SU-DHL-6 (cell line): Measurements from ENCODE around the gene FOXF1.

ENCODE experiments used
- H2AFZ ChIP-seq: fragments of 200-600 bp; sonication (generic); 2 replicates; pipeline ENCODE4 v1.6.1; 2014; ENCODE audit warnings: low read depth, mild to moderate bottlenecking, moderate library complexity, mixed read lengths, antibody characterized with exemption, low read length; ENCODE audit not compliant: severe bottlenecking
- H3F3A ChIP-seq: fragments of 200-600 bp; shearing (Covaris generic); 2 replicates; pipeline ENCODE4 v1.6.0; 2016; ENCODE audit warnings: antibody characterized with exemption, mild to moderate bottlenecking; ENCODE audit not compliant: insufficient read depth
- H3K27ac ChIP-seq: fragments of 200-600 bp; sonication (generic); 2 replicates; pipeline ENCODE4 v1.5.1; 2016; ENCODE audit warnings: low read depth, mild to moderate bottlenecking, low read length, moderate library complexity, mixed read lengths
- H3K27me3 ChIP-seq: fragments of 200-600 bp; sonication (generic), shearing (Covaris generic); 2 replicates; pipeline ENCODE4 v1.6.0; 2014; ENCODE audit warnings: mild to moderate bottlenecking, low read length
- H3K36me3 ChIP-seq: fragments of 200-600 bp; sonication (generic); 2 replicates; pipeline ENCODE4 v1.6.1; 2014; ENCODE audit warnings: mild to moderate bottlenecking, low read length, mixed read lengths
- H3K4me2 ChIP-seq: fragments of 300-600, 200-600 bp; shearing (Covaris generic), sonication (generic); 2 replicates; pipeline ENCODE4 v1.6.0; 2014; ENCODE audit warnings: low read length, low read depth, mild to moderate bottlenecking; ENCODE audit not compliant: poor library complexity, severe bottlenecking
- H3K4me3 ChIP-seq: fragments of 200-600 bp; sonication (generic); 2 replicates; pipeline ENCODE4 v1.5.1; 2014; ENCODE audit warnings: antibody characterized with exemption, low read length, mild to moderate bottlenecking, mixed read lengths; ENCODE audit not compliant: insufficient read depth, poor library complexity, severe bottlenecking
- H3K79me2 ChIP-seq: fragments of 200-600 bp; sonication (generic); 2 replicates; pipeline ENCODE4 v1.6.1; 2014; ENCODE audit warnings: mild to moderate bottlenecking, low read length, moderate library complexity; ENCODE audit not compliant: insufficient read depth
- H3K9ac ChIP-seq: fragments of 200-600 bp; sonication (generic); 2 replicates; pipeline ENCODE4 v1.7.0; 2014; ENCODE audit warnings: mild to moderate bottlenecking, low read length
- H3K9me2 ChIP-seq: fragments of 200-600 bp; sonication (generic); replicated peaks from 2 replicates; pipeline ENCODE4 v1.6.1; 2014; ENCODE audit warnings: low read length; ENCODE audit not compliant: insufficient read depth
- H3K9me3 ChIP-seq: fragments of 200-600 bp; sonication (generic); 2 replicates; pipeline ENCODE4 v1.6.1; 2014; ENCODE audit warnings: low read length, mixed read lengths; ENCODE audit not compliant: insufficient read depth
- H4K20me1 ChIP-seq: fragments of 200-600 bp; sonication (generic); 2 replicates; pipeline ENCODE4 v1.6.1; 2014; ENCODE audit warnings: low read depth, mild to moderate bottlenecking, antibody characterized with exemption, low read length, moderate library complexity, mixed read lengths
- CTCF ChIP-seq: fragments of 200-600 bp; sonication (generic); IDR thresholded peaks from one replicate; pipeline ENCODE4 v1.5.1; 2017; ENCODE audit warnings: antibody characterized with exemption, mild to moderate bottlenecking, low read length, moderate library complexity; ENCODE audit not compliant: insufficient read depth, poor library complexity, severe bottlenecking
- EZH2phosphoT487 ChIP-seq: fragments of 200-600 bp; sonication (generic), shearing (Covaris generic); conservative IDR thresholded peaks from 2 replicates; pipeline ENCODE4 v1.6.1; 2018; ENCODE audit warnings: mild to moderate bottlenecking, antibody characterized with exemption, low read length, moderate library complexity, mixed read lengths

Gene FOXF1

GRCh38 chr16:86546638-86547013 is 36.3 kb downstream of the FOXF1 start:
- Histone ChIP-seq H3K79me2 (no peaks in the 10 kb centered on the region), H3K9me2 (no peaks in the 10 kb centered on the region), H2AFZ (no peak overlapping the region), H3K4me3 (no peak overlapping the region), H3K9me3 (no peaks in the 10 kb centered on the region), H3K4me2 (no peak overlapping the region), H3K36me3 (no peaks in the 10 kb centered on the region), H3F3A (no peaks in the 10 kb centered on the region), H3K27me3 (no peaks in the 10 kb centered on the region), H3K9ac (no peak overlapping the region), H3K27ac (no peak overlapping the region), H4K20me1 (no peaks in the 10 kb centered on the region)
- TF ChIP-seq CTCF = no peak
- no peak for TF ChIP-seq EZH2phosphoT487

GRCh38 chr16:86547286-86547685 is 37.0 kb downstream of the FOXF1 start:
- no peak overlapping the region for H3K9ac ChIP-seq
- H3K4me3 ChIP-seq = no peak overlapping the region
- no peak overlapping the region for H3K27ac ChIP-seq
- H3K9me3 ChIP-seq = no peaks in the 10 kb centered on the region
- no peaks in the 10 kb centered on the region for H3K79me2 ChIP-seq
- no peak overlapping the region for H2AFZ ChIP-seq
- TF ChIP-seq CTCF (no peak), EZH2phosphoT487 (no peak)
- H3K27me3 ChIP-seq = no peaks in the 10 kb centered on the region
- H3K4me2 ChIP-seq = no peak overlapping the region
- no peaks in the 10 kb centered on the region for H3K36me3 ChIP-seq
- no peaks in the 10 kb centered on the region for H3F3A ChIP-seq
- no peaks in the 10 kb centered on the region for H3K9me2 ChIP-seq
- no peaks in the 10 kb centered on the region for H4K20me1 ChIP-seq

GRCh38 chr16:86549076-86549892 is 39.0 kb downstream of the FOXF1 start:
- Histone ChIP-seq H2AFZ (no peak overlapping the region), H3F3A (no peaks in the 10 kb centered on the region), H3K9ac (no peak overlapping the region), H3K9me2 (no peaks in the 10 kb centered on the region), H3K4me3 (no peak overlapping the region), H4K20me1 (no peaks in the 10 kb centered on the region), H3K9me3 (no peaks in the 10 kb centered on the region), H3K27me3 (no peaks in the 10 kb centered on the region), H3K79me2 (no peaks in the 10 kb centered on the region; the same call in 1 of the 2 replicates), H3K4me2 (no peak overlapping the region), H3K27ac (no peak overlapping the region), H3K36me3 (no peaks in the 10 kb centered on the region)
- TF ChIP-seq CTCF (no peak), EZH2phosphoT487 (no peak)
